ENCODE results near the gene ADGRL2.

- TF ChIP-seq POLR2A (IDR thresholded peaks at IDR 0.05; ENCODE audit: low read length): no peak
- TF ChIP-seq GATA1 (IDR thresholded peaks at IDR 0.05; ENCODE audit: low read depth, low read length): no peak
Measured at GRCh38 chr1:81894867-81895266, 94.1 kb downstream of the ADGRL2 start.

Measured in erythroblast (primary cell).